LHCN-M2 (cell line): Measurements from ENCODE around the gene CHMP3. TPM values are rescaled to one million over a fixed set of nuclear protein-coding genes. Genes with fewer than 3 reads are reported as not detected.
"Not testable (repeated sequence)": the region's sequence is repeated elsewhere in the genome, so short reads cannot be mapped to it uniquely, and the experiment has no call there.

Source experiments
- DNase-seq: peaks from one replicate; pipeline ENCODE4 v3.0.0-alpha.2; 2012; ENCODE audit warnings: low read depth
- polyA plus RNA-seq: library from polyadenylated mRNA; unstranded; fragments of >200 nt; gene quantifications from one replicate; pipeline ENCODE4 v1.2.1, GENCODE V29; 2012; ENCODE audit warnings: missing spikeins
- total RNA-seq: library from RNA; depleted of rRNA; stranded (reverse); fragments of >200 nt; gene quantifications from 2 replicates; pipeline ENCODE4 v1.2.3, GENCODE V29; 2014; rRNA removed

CHMP3 gene
- 87.0 and 92.5 TPM in 2 replicates for total RNA-seq
- 98.1 TPM for polyA plus RNA-seq

GRCh38 chr2:86562922-86563649 is at the start of gene CHMP3:
Gene CHMP3 (minus strand): TSS chr2:86563443. CDS start chr2:86563348, 95 bp downstream.
- peak; percentile 97 for DNase-seq

DNA sequence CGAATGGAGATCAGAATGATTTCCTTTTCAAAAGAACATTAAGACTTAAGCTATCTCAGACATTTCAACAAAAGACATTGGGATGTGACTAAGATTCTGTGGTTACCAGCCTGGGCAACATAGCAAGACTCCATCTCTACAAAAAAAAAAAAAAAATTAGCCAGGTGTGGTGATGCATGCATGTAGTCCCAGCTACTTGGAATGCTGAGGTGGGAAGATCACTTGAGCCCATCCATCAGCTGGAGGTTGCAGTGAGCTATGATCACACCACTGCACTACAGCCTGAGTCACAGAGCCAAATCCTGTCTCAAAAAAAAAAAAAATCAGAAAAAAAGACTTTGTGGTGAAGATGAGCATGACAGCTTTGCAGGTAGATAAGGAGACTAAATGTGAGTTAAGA is 47.6 kb upstream of the CHMP3 start:
- DNase-seq = no peak

GRCh38 chr2:86608832-86609410 is 45.7 kb upstream of the CHMP3 start:
- no peak for DNase-seq

- DNase-seq = no peak
Observed at GRCh38 chr2:86603905-86604304, 40.7 kb upstream of the CHMP3 start.

- DNase-seq = peak; percentile 4
Observed at GRCh38 chr2:86598966-86599365, 35.7 kb upstream of the CHMP3 start.

DNA sequence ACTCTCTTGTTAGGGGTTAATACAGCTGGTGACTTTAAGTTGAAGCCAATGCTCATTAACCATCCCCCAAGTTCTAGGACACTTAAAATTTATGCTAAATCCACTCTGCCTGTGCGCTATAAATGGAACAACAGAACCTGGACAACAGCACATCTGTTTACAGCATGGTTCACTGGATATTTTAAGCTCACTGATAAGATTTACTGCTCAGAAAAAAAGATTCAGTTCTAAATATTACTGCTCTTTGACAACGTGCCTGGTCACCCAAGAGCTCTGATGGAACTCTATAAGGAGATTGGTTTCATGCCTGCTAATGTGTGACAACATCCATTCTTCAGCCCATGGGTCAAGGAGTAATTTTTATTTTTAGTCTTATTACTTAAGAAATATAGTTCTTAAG is 32.9 kb upstream of the CHMP3 start:
- no peak for DNase-seq

DNA sequence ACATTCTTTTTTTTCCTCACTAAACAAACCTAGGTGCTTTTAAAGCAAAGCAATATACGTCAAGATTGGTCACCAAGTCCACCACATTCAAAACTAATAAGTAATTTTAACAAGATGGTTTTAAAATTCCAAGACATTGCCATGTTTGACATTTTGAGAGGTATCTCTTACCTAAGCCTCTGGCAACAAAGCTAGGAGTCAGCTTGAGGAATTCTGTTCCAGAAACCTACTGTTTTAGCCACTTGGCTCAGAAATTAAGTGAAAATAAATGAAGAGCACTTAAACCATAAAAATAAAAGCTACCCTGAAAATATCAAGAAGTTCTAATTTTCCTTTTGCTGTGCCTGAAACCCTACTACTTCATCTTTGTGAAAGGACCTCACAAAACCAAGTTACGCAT is 30.0 kb upstream of the CHMP3 start:
- no peak for DNase-seq

GRCh38 chr2:86592547-86593230 is 29.4 kb upstream of the CHMP3 start:
- DNase-seq = peak; percentile 11

DNA sequence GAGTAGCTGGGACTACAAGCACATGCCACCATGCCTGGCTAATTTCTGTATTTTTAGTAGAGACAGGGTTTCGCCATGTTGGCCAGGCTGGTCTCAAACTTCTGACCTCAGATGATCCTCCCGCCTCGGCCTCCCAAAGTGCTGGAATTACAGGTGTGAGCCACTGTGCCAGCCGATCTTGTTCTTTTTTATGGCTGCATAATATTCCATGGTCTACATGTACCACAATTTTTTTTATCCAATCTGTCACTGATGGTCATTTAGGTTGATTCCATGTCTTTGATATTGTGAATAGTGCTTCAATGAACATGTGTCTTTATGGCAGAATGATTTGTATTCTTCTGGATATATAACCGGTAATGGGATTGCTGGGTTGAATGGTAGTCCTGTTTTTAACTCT is 26.5 kb upstream of the CHMP3 start:
- DNase-seq = not testable (repeated sequence)

DNA sequence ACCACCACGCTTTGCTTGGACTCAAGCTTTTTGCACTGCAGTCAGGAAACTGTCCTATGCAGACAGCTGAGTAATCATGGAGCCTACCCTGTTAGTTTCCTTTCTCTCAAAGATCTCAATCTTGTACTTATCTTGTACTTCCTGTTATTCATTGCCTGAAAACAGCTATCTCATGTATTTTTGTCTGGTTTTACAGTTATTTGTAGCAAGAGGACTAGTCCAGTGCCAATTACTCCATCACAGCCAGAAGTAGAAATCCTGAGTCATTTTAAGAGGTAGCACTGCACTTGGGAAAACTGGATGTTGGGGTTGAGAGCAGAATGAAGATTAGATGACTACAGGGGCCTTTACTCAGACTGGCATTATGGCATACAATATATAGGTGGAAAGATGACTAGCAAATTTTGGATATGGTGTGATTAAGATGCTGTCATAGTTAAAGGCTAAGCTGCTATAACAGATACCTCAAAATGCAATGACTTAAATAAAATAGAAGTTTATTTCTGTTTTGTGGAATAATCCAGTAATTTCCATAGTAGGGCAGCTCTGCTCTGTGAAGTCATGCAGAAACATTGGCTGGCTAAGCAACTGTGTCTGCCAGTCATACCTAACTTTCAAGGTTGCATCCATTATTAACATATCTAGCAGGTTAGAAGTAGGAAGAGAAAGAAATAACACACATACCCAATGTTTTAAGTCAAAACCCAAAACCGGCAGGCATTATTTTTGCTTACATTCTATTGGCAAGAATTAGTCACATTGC is 21.1 kb upstream of the CHMP3 start:
- DNase-seq = peak; percentile 38

- no peak for DNase-seq
Observed at GRCh38 chr2:86580560-86580959, 17.3 kb upstream of the CHMP3 start.

DNA sequence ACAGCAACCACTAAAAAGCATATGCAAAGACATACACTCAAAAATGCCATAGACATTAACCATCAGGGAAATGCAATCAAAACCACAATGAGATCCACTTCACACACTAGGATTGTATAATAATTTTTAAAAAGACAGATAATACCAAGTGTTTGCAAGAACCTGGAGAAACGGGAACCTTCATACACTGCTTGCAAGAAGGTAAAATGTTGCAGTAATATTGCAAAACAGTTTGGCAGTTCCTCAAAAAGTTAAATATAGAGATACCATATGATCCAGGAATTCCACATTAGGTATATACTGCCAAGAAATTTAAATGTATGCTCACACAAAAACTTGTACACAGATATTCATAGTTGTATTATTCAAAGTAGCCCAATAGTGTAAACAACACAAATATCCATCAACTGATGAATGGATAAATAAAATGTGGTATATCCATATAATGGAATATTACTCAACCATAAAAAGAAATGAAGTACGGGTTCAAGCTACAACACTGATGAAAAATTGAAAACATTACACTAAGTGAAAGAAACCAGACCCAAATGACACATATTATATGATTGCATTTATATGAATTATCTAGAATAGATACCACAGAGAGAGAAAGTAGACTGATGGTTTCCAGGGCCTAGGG is 14.7 kb upstream of the CHMP3 start:
- DNase-seq = no peak

DNA sequence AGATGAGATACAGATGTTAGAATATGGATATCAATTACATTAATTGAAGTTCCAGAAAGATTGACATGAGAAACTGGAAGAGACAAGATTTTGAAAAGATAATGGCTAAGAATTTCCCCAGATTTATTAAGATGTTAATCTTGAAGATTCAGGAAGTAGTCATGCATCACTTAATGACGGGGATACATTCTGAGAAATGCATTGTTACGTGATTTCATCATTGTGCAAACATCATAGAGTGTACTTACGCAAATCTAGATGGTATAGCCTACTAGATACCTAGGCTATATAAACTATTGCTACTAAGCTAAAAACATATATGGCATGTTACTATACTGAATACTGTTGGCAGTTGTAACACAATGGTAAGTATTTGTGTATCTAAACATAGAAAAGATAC is 6.8 kb upstream of the CHMP3 start:
- DNase-seq = no peak

DNA sequence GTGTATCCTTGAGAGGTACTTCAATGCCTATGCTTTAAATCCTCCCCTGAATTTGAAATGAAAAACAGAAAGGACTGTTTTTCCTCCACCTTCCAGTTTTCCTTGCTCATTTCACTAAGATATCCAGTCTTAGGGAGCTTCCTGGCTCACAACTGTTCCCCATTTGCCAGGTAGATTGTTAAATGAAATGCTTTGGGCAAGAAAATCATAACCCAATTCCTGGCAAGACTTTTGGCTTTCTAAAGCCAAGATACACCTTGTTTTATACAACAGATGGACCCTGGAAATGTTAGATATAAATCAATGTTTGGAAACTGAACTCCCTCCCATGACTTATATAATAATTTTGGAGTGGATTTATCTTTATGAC is 3.6 kb upstream of the CHMP3 start:
- no peak for DNase-seq

- no peak for DNase-seq
Observed at GRCh38 chr2:86566158-86566820, 3.0 kb upstream of the CHMP3 start.

DNA sequence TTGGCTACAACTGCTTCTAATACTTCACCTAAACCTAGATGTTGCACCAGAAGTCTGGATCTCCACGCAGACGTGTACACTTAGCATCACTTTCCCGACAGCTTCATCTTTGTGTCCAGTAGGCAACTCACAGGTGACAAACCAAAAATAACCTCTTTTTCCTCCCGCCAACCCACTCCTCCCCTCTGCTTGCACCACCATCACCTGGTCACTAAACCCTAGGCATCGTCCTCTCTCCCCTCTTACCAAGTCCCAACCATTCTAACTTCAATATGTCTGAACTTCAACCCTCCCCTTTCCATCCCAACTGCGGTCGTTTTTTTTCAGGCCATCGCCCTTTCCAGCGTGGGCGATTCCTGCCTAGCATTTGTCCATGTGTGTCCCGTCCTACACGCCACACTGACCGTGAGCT is 413 bp upstream of the CHMP3 start:
- DNase-seq = no peak

GRCh38 chr2:86562485-86562921 is 740 bp downstream of the CHMP3 start:
- DNase-seq = no peak

- DNase-seq = peak; percentile 44
Observed at GRCh38 chr2:86557836-86558235, 5.4 kb downstream of the CHMP3 start.

- no peak for DNase-seq
Observed at GRCh38 chr2:86556508-86556907, 6.7 kb downstream of the CHMP3 start.

GRCh38 chr2:86552889-86553288 is 10.4 kb downstream of the CHMP3 start:
- no peak for DNase-seq
